SIG-M5 treated with dmso at 0.1 percent for 504 hours (cell line): Measurements from ENCODE around the gene LDLRAD4.
"Not testable (repeated sequence)": the region's sequence is repeated elsewhere in the genome, so short reads cannot be mapped to it uniquely, and the experiment has no call there.

Experiments
- DNase-seq: peaks from one replicate; lab custom pipeline; 2025; ENCODE audit not compliant: unreplicated experiment; lab: John Stamatoyannopoulos, UW

LDLRAD4 gene

GRCh38 chr18:13476312-13476711, 257.8 kb downstream of the LDLRAD4 start:
- DNase-seq, result not testable (repeated sequence)

- no peak for DNase-seq
These were observed 258.7 kb downstream of the LDLRAD4 start for GRCh38 chr18:13477147-13477683.

- DNase-seq, result no peak
These were observed 262.2 kb downstream of the LDLRAD4 start for GRCh38 chr18:13480571-13481255.

GRCh38 chr18:13481331-13481730, 262.8 kb downstream of the LDLRAD4 start:
- DNase-seq, result no peak

- no peak for DNase-seq
These were observed 263.5 kb downstream of the LDLRAD4 start for GRCh38 chr18:13481820-13482617.

- no peak for DNase-seq
These were observed 264.0 kb downstream of the LDLRAD4 start for GRCh38 chr18:13482618-13482945.

GRCh38 chr18:13483316-13484270, 265.0 kb downstream of the LDLRAD4 start:
- DNase-seq, result no peak

GRCh38 chr18:13485182-13485581, 266.6 kb downstream of the LDLRAD4 start:
- DNase-seq, result no peak

- no peak for DNase-seq
These were observed 267.0 kb downstream of the LDLRAD4 start for GRCh38 chr18:13485604-13486003.

GRCh38 chr18:13486284-13486683, 267.7 kb downstream of the LDLRAD4 start:
- no peak for DNase-seq

GRCh38 chr18:13486686-13487085, 268.1 kb downstream of the LDLRAD4 start:
- no peak for DNase-seq

- DNase-seq, result no peak
These were observed 268.7 kb downstream of the LDLRAD4 start for GRCh38 chr18:13487237-13487636.

- DNase-seq, result no peak
These were observed 269.8 kb downstream of the LDLRAD4 start for GRCh38 chr18:13488281-13488929.

- not testable (repeated sequence) for DNase-seq
These were observed 270.7 kb downstream of the LDLRAD4 start for GRCh38 chr18:13489303-13489702.

- no peak for DNase-seq
These were observed 272.6 kb downstream of the LDLRAD4 start for GRCh38 chr18:13491138-13491537.

- no peak for DNase-seq
These were observed 273.8 kb downstream of the LDLRAD4 start for GRCh38 chr18:13492314-13492713.

- DNase-seq, result no peak
These were observed 274.5 kb downstream of the LDLRAD4 start for GRCh38 chr18:13493079-13493478.

GRCh38 chr18:13493725-13494124, 275.2 kb downstream of the LDLRAD4 start:
- DNase-seq, result no peak

- DNase-seq, result no peak
These were observed 276.4 kb downstream of the LDLRAD4 start for GRCh38 chr18:13494871-13495445.

- DNase-seq, result no peak
These were observed 277.4 kb downstream of the LDLRAD4 start for GRCh38 chr18:13495961-13496360.
